ENCODE results near the gene DISP2. TPM values are rescaled to one million over a fixed set of nuclear protein-coding genes. Genes with fewer than 3 reads are reported as not detected.
A peak's percentile ranks its signal among the peaks of the same experiment; 100 is the strongest.

DISP2 gene
- total RNA-seq, 2 donors from 2014 or later = 0.04 to 0.40 TPM

GRCh38 chr15:40398413-40398873, 40.4 kb downstream of the DISP2 start:
- H3K4me3 Mint-ChIP-seq = no peak overlapping the region
- Histone ChIP-seq H3K4me1 (ENCODE audit: control insufficient read depth, insufficient read depth, low read length) (no peaks in the 10 kb centered on the region), H3K27me3 (ENCODE audit: control insufficient read depth, insufficient read depth, low read length, poor library complexity, severe bottlenecking) (no peaks in the 10 kb centered on the region), H3K27ac (ENCODE audit: low read depth, low read length) (no peak overlapping the region), H3K4me3 (ENCODE audit: low read length) (no peak overlapping the region), H3K9ac (ENCODE audit: extremely low read depth, low read length, poor library complexity, severe bottlenecking) (no peak overlapping the region), H3K36me3 (ENCODE audit: control insufficient read depth, insufficient read depth, low read length) (peaks cover 10% of the 10 kb centered on the region), H3K9me3 (ENCODE audit: control insufficient read depth, low read length) (no peaks in the 10 kb centered on the region)
- WGBS, 2 experiments (ENCODE audit: insufficient coverage in 1 of 2, insufficient read length in 1 of 2) = 94 to 96% methylated on average over 3 to 4 of the region's 4 CpGs
- DNase-seq = no peak
- no peaks in the 10 kb centered on the region for H3K4me1 Mint-ChIP-seq
- H3K27ac Mint-ChIP-seq = no peak overlapping the region
- no peak for TF ChIP-seq CTCF (conservative IDR thresholded peaks at IDR 0.05)
- H3K27me3 Mint-ChIP-seq (ENCODE audit: insufficient read depth) = no peaks in the 10 kb centered on the region
- H3K9me3 Mint-ChIP-seq = no peaks in the 10 kb centered on the region
- peaks cover 13% of the 10 kb centered on the region for H3K36me3 Mint-ChIP-seq (ENCODE audit: low read depth)

- Histone ChIP-seq H3K4me3 (ENCODE audit: low read length) (no peak overlapping the region), H3K4me1 (ENCODE audit: control insufficient read depth, insufficient read depth, low read length) (no peaks in the 10 kb centered on the region), H3K9me3 (ENCODE audit: control insufficient read depth, low read length) (no peaks in the 10 kb centered on the region), H3K9ac (ENCODE audit: extremely low read depth, low read length, poor library complexity, severe bottlenecking) (no peak overlapping the region), H3K36me3 (ENCODE audit: control insufficient read depth, insufficient read depth, low read length) (peaks cover 5% of the 10 kb centered on the region), H3K27ac (ENCODE audit: low read depth, low read length) (no peak overlapping the region), H3K27me3 (ENCODE audit: control insufficient read depth, insufficient read depth, low read length, poor library complexity, severe bottlenecking) (no peaks in the 10 kb centered on the region)
- Mint-ChIP-seq H3K4me3 (no peak overlapping the region), H3K27me3 (ENCODE audit: insufficient read depth) (no peaks in the 10 kb centered on the region), H3K4me1 (no peaks in the 10 kb centered on the region), H3K9me3 (no peaks in the 10 kb centered on the region), H3K27ac (no peak overlapping the region), H3K36me3 (ENCODE audit: low read depth) (peaks cover 7% of the 10 kb centered on the region)
- 94% methylated on average over 3 to 7 of the region's 7 CpGs for WGBS, 2 experiments (ENCODE audit: insufficient coverage in 1 of 2, insufficient read length in 1 of 2)
- no peak for TF ChIP-seq CTCF (conservative IDR thresholded peaks at IDR 0.05)
- no peak for DNase-seq
Observed at GRCh38 chr15:40399370-40399769, 41.4 kb downstream of the DISP2 start.

- 1 to 4% methylated on average over 22 to 54 of the region's 54 CpGs for WGBS, 2 experiments (ENCODE audit: insufficient coverage in 1 of 2, insufficient read length in 1 of 2)
- peaks cover 13% of the 10 kb centered on the region for H3K4me1 Mint-ChIP-seq
- H3K9me3 Mint-ChIP-seq = no peaks in the 10 kb centered on the region
- peak; percentile 99 for DNase-seq
- Histone ChIP-seq H3K9me3 (ENCODE audit: control insufficient read depth, low read length) (no peaks in the 10 kb centered on the region), H3K27me3 (ENCODE audit: control insufficient read depth, insufficient read depth, low read length, poor library complexity, severe bottlenecking) (no peaks in the 10 kb centered on the region), H3K9ac (ENCODE audit: extremely low read depth, low read length, poor library complexity, severe bottlenecking) (peak within 1 kb of the TSS; percentile 47), H3K36me3 (ENCODE audit: control insufficient read depth, insufficient read depth, low read length) (peaks cover 30% of the 10 kb centered on the region), H3K4me3 (ENCODE audit: low read length) (peak within 1 kb of the TSS; percentile 86), H3K27ac (ENCODE audit: low read depth, low read length) (no peak within 1 kb of the TSS), H3K4me1 (ENCODE audit: control insufficient read depth, insufficient read depth, low read length) (no peaks in the 10 kb centered on the region)
- TF ChIP-seq CTCF (conservative IDR thresholded peaks at IDR 0.05) = no peak
- H3K27ac Mint-ChIP-seq = peak within 1 kb of the TSS; percentile 74
- H3K27me3 Mint-ChIP-seq (ENCODE audit: insufficient read depth) = no peaks in the 10 kb centered on the region
- peak within 1 kb of the TSS; percentile 79 for H3K4me3 Mint-ChIP-seq
- H3K36me3 Mint-ChIP-seq (ENCODE audit: low read depth) = peaks cover 25% of the 10 kb centered on the region
Observed at GRCh38 chr15:40405501-40406381, 47.7 kb downstream of the DISP2 start, which contains the start of gene IVD. Gene IVD (plus strand): TSS chr15:40405795. CDS start chr15:40405828, 33 bp downstream.

Measured in endodermal cell (in vitro differentiated cells).